Measurements from ENCODE around the gene ZNF724.

ZNF724 gene

DNA sequence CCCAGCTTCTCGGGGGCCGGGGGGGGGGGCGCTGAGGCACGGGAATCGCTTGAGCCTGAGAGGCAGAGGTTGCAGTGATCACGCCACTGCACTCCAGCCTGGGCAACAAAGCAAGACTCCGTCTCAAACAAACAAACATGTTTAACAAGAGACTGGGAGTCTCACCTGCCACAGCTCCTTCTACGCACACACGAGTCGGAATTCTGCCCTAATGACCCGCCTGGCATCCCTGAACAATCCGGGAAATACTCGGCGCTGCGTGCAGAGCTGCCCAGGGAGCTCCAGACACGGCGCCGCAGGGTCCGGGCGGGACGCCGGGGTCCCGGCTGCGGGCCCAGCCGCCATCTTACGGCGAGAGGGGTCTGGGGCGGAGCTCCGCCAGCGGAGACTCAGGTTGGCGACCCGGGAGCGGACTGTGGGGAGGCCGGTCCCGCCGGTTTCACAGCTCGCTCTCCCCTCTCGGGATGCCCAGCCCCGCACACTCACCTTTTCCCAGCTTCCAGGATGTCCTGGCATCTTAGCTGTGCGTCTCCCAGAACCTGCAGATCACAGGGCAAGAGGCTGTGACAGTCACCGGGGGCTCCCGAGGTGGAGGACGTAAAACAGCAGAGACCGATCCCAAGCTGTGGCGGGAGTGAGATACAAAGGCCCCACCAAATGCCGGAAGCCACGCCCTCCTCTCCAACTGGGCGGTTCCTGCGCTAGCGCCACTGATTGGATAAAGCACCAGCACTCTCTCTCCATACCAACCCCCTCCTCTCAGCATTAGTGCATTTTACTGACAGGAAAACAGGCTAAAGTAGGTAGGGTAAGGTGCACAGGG lies 23.6 kb upstream of the ZNF724 start:
- no peaks in the 10 kb centered on the region for H3K27me3 ChIP-seq (ENCODE audit: insufficient read depth, low read depth)
- no peaks in the 10 kb centered on the region for H3K36me3 ChIP-seq (ENCODE audit: insufficient read depth)
- no peak overlapping the region for H3K4me3 ChIP-seq (IDR thresholded peaks at IDR 0.05; ENCODE audit: insufficient read depth, low read depth, low read length)
- H3K79me2 ChIP-seq (ENCODE audit: insufficient read depth, low read depth), result no peaks in the 10 kb centered on the region
- no peak overlapping the region for H3K4me2 ChIP-seq
- H4K20me1 ChIP-seq (ENCODE audit: insufficient read depth), result no peaks in the 10 kb centered on the region
- peak overlapping the region; percentile 38; the same call in 1 of the 2 replicates for H2AFZ ChIP-seq (ENCODE audit: low read depth)
- H3K27ac ChIP-seq, result no peak overlapping the region
- H3K4me1 ChIP-seq (ENCODE audit: low read depth, poor library complexity, severe bottlenecking), result no peaks in the 10 kb centered on the region
- peak overlapping the region; percentile 10; the same call in 1 of the 2 replicates for H3K9ac ChIP-seq
- TF ChIP-seq, protein P1, sequence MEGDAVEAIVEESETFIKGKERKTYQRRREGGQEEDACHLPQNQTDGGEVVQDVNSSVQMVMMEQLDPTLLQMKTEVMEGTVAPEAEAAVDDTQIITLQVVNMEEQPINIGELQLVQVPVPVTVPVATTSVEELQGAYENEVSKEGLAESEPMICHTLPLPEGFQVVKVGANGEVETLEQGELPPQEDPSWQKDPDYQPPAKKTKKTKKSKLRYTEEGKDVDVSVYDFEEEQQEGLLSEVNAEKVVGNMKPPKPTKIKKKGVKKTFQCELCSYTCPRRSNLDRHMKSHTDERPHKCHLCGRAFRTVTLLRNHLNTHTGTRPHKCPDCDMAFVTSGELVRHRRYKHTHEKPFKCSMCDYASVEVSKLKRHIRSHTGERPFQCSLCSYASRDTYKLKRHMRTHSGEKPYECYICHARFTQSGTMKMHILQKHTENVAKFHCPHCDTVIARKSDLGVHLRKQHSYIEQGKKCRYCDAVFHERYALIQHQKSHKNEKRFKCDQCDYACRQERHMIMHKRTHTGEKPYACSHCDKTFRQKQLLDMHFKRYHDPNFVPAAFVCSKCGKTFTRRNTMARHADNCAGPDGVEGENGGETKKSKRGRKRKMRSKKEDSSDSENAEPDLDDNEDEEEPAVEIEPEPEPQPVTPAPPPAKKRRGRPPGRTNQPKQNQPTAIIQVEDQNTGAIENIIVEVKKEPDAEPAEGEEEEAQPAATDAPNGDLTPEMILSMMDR (conservative IDR thresholded peaks at IDR 0.05; ENCODE audit: low read depth, low read length), result no peak

DNA sequence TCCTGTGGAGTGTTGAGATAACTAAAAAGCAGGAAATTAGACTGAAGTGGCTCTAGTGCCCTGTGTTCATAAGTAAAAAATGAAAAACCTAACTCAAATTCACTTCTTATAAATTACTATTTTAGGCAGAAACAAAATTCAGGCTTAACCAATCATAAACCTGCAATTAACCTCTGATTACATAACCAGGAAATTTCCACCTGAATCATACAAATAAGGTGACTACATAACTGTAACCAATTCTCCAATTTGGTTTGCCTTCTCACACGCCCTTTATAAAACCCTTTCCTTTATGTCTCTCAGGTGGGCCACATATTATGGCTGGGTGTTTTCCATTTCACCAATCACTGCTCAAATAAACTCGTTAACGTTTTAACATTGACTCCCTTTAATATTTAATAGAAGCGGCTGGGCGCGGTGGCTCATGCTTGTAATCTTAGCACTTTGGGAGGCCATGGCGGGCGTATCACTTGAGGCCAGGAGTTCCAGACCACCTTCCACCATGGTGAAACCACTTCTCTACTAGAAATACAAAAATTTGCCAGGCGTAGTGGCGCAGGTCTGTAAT lies 22.9 kb upstream of the ZNF724 start:
- TF ChIP-seq, protein P1 (conservative IDR thresholded peaks at IDR 0.05; ENCODE audit: low read depth, low read length), result no peak
- no peaks in the 10 kb centered on the region for H3K36me3 ChIP-seq (ENCODE audit: insufficient read depth)
- no peak overlapping the region for H3K4me3 ChIP-seq (IDR thresholded peaks at IDR 0.05; ENCODE audit: insufficient read depth, low read depth, low read length)
- H4K20me1 ChIP-seq (ENCODE audit: insufficient read depth), result no peaks in the 10 kb centered on the region
- no peak overlapping the region for H3K27ac ChIP-seq
- H3K4me2 ChIP-seq, result no peak overlapping the region
- no peaks in the 10 kb centered on the region for H3K79me2 ChIP-seq (ENCODE audit: insufficient read depth, low read depth)
- no peak overlapping the region for H3K9ac ChIP-seq
- peak overlapping the region; percentile 38; the same call in 1 of the 2 replicates for H2AFZ ChIP-seq (ENCODE audit: low read depth)
- no peaks in the 10 kb centered on the region for H3K4me1 ChIP-seq (ENCODE audit: low read depth, poor library complexity, severe bottlenecking)
- no peaks in the 10 kb centered on the region for H3K27me3 ChIP-seq (ENCODE audit: insufficient read depth, low read depth)

DNA sequence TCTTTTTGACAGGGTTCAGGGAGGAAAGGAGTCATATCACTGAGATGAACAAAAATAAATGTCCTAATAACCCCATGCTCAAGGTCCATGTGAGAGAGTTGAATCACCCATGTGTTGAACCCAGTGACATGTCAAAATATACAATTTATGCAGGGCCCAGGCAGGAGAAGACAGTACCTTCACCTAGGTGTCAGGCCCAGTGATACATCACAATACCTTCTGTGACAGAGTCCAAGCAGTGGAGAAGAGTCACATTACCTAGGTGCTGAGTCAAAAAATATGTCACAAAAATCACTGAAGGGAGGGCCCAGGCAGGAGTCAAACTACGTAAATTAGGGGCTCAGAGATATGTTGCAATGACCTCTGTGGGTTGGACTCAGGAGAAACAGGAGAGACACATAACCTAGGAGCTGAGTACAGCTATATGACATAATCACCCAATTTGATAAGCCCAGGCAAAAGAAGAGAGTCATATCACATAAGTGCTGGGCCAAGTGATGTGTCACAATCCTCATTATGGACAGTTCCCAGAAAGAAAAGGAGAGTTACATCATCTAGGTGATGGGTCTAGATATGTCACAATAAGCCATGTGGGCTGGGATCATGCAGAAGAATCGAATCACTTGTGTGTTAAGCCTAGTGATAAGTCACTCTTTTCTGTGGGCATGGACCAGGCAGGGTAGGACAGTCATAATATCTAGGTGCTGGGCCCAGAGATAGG lies 13.8 kb upstream of the ZNF724 start:
- H3K9ac ChIP-seq, result no peak overlapping the region
- H3K4me3 ChIP-seq (IDR thresholded peaks at IDR 0.05; ENCODE audit: insufficient read depth, low read depth, low read length), result no peak overlapping the region
- no peaks in the 10 kb centered on the region for H3K4me1 ChIP-seq (ENCODE audit: low read depth, poor library complexity, severe bottlenecking)
- no peak overlapping the region for H3K27ac ChIP-seq
- no peaks in the 10 kb centered on the region for H3K79me2 ChIP-seq (ENCODE audit: insufficient read depth, low read depth)
- no peaks in the 10 kb centered on the region for H3K36me3 ChIP-seq (ENCODE audit: insufficient read depth)
- H4K20me1 ChIP-seq (ENCODE audit: insufficient read depth), result no peaks in the 10 kb centered on the region
- no peaks in the 10 kb centered on the region for H3K27me3 ChIP-seq (ENCODE audit: insufficient read depth, low read depth)
- TF ChIP-seq, protein P1 (conservative IDR thresholded peaks at IDR 0.05; ENCODE audit: low read depth, low read length), result no peak
- H3K4me2 ChIP-seq, result no peak overlapping the region
- no peak overlapping the region for H2AFZ ChIP-seq (ENCODE audit: low read depth)

DNA sequence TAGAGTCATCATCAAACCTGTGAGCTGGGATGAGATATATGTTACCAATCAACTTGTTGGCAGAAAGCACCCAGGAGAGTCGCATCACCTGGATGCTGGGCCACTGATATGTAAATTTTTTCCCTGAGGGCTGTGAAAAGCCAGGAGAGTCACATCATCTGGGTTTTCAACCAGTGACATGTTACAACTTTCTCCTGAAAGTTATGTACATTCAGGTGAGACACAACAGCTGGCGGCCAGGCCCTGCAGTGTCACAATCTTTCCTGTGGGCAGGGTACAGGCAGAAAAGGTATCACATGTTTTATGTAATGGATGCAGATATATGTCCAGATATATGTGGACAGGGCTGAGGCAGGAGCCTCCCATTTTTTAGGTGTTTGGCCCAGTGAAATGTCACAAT lies 13.2 kb upstream of the ZNF724 start:
- Histone ChIP-seq H3K36me3 (ENCODE audit: insufficient read depth) (no peaks in the 10 kb centered on the region), H4K20me1 (ENCODE audit: insufficient read depth) (no peaks in the 10 kb centered on the region)
- TF ChIP-seq, protein P1 (conservative IDR thresholded peaks at IDR 0.05; ENCODE audit: low read depth, low read length), result no peak

More for the DNA sequence above, 13.2 kb upstream of the ZNF724 start:
- Histone ChIP-seq H3K9ac (no peak overlapping the region), H3K27me3 (ENCODE audit: insufficient read depth, low read depth) (no peaks in the 10 kb centered on the region), H2AFZ (ENCODE audit: low read depth) (no peak overlapping the region), H3K4me3 (IDR thresholded peaks at IDR 0.05; ENCODE audit: insufficient read depth, low read depth, low read length) (no peak overlapping the region), H3K79me2 (ENCODE audit: insufficient read depth, low read depth) (no peaks in the 10 kb centered on the region), H3K4me2 (no peak overlapping the region), H3K27ac (no peak overlapping the region), H3K4me1 (ENCODE audit: low read depth, poor library complexity, severe bottlenecking) (no peaks in the 10 kb centered on the region)
